Uterus (tissue), 4 donors: ENCODE results near the gene L1CAM. TPM values are rescaled to one million over a fixed set of nuclear protein-coding genes. Genes with fewer than 3 reads are reported as not detected.

Experiments used
- DNase-seq, 2 donors: peaks; one replicate each; pipeline ENCODE4 v3.0.0-alpha.2; 2019 to 2020
- H3K27ac ChIP-seq, 2 donors: fragments of 200-600 bp; sonication (generic); 1 replicate in 1 of 2; 2 replicates in 1 of 2; pipeline ENCODE4 v1.5.1; 2016 to 2018
- H3K27me3 ChIP-seq, 2 donors: fragments of 200-600 bp; sonication (generic); one replicate each; pipeline ENCODE4 v1.5.1; 2018 to 2019; ENCODE audit warnings: control low read depth in 1 of 2
- H3K36me3 ChIP-seq, 2 donors: fragments of 200-600 bp; sonication (generic); one replicate each; pipeline ENCODE4 v1.5.1; 2019; ENCODE audit warnings: control low read depth in 1 of 2
- H3K4me1 ChIP-seq, 2 donors: fragments of 200-600 bp; sonication (generic); one replicate each; pipeline ENCODE4 v1.5.1; 2018 to 2019; ENCODE audit warnings: control low read depth in 1 of 2
- H3K4me3 ChIP-seq, 2 donors: fragments of 200-600 bp; sonication (generic); 1 replicate in 1 of 2; 2 replicates in 1 of 2; pipeline ENCODE4 v1.5.1; 2018 to 2019; ENCODE audit warnings: mild to moderate bottlenecking in 1 of 2
- H3K9me3 ChIP-seq, 2 donors: fragments of 200-600 bp; sonication (generic); one replicate each; pipeline ENCODE4 v1.5.1; 2019; ENCODE audit warnings: control low read depth in 1 of 2
- CTCF ChIP-seq, 4 experiments: fragments of 200-600 bp in 2 of 4; fragments of 450-650 bp in 2 of 4; sonication (generic) in 2 of 4; IDR thresholded peaks; one replicate each; pipeline ENCODE4 v1.5.1; 2016 to 2019; ENCODE audit warnings: antibody characterized with exemption in 4 of 4, mild to moderate bottlenecking in 2 of 4, moderate library complexity in 1 of 4
- POLR2A ChIP-seq, 2 donors: fragments of 450-650 bp; IDR thresholded peaks; one replicate each; pipeline ENCODE4 v1.6.1; 2016; ENCODE audit warnings: antibody characterized with exemption in 2 of 2, mild to moderate bottlenecking in 1 of 2, moderate library complexity in 1 of 2
- intact Hi-C: fragments of 100-400 bp; cut with DNase I; formaldehyde crosslinking; loops from one replicate; pipeline ENCODE4 v1.15.1; 2023; ENCODE audit warnings: low total_unique reads
- total RNA-seq, 4 donors: library from RNA; depleted of rRNA in 3 of 4; stranded (reverse); fragments of >200 nt in 3 of 4; gene quantifications; one replicate each; pipeline versions ENCODE4 v1.1.0 to v1.2.4, GENCODE V29; 2014 to 2023
- donor health status: DM: yes; HTN: yes; CAD: no.

L1CAM gene
- total RNA-seq, 4 donors from 2014 or later, result 0.26 to 5.1 (median 2.8) TPM; not detected in 1

GRCh38 chrX:153836921-153837320 is 49.1 kb downstream of the L1CAM start:
- Histone ChIP-seq H3K36me3 (no peaks in the 10 kb centered on the region), H3K27ac (no peak overlapping the region), H3K27me3 (no peaks in the 10 kb centered on the region), H3K9me3 (no peaks in the 10 kb centered on the region), H3K4me3 (no peak overlapping the region), H3K4me1 (no peaks in the 10 kb centered on the region)
- TF ChIP-seq CTCF (IDR thresholded peaks at IDR 0.05) (no peak), POLR2A (IDR thresholded peaks at IDR 0.05) (no peak)
- no peak for DNase-seq
- intact Hi-C loops, result no loop called here

GRCh38 chrX:153832728-153833127 is 53.2 kb downstream of the L1CAM start:
- DNase-seq, result no peak

GRCh38 chrX:153831429-153832150 is 54.4 kb downstream of the L1CAM start:
- TF ChIP-seq CTCF (IDR thresholded peaks at IDR 0.05) (no peak), POLR2A (IDR thresholded peaks at IDR 0.05) (no peak)
- H3K4me3 ChIP-seq, result no peak overlapping the region
- no peak for DNase-seq
- intact Hi-C loops, result no loop called here
- no peaks in the 10 kb centered on the region for H3K9me3 ChIP-seq
- no peaks in the 10 kb centered on the region for H3K27me3 ChIP-seq
- no peaks in the 10 kb centered on the region for H3K36me3 ChIP-seq
- no peaks in the 10 kb centered on the region for H3K4me1 ChIP-seq
- no peak overlapping the region for H3K27ac ChIP-seq

More at GRCh38 chrX:153832728-153833127, 53.2 kb downstream of the L1CAM start:
- H3K9me3 ChIP-seq, result no peaks in the 10 kb centered on the region
- TF ChIP-seq POLR2A (IDR thresholded peaks at IDR 0.05) (no peak), CTCF (IDR thresholded peaks at IDR 0.05) (no peak)
- H3K4me1 ChIP-seq, result no peaks in the 10 kb centered on the region
- H3K36me3 ChIP-seq, result no peaks in the 10 kb centered on the region
- no peak overlapping the region for H3K27ac ChIP-seq
- intact Hi-C loops, result no loop called here
- H3K27me3 ChIP-seq, result no peaks in the 10 kb centered on the region
- no peak overlapping the region for H3K4me3 ChIP-seq

- no peak overlapping the region for H3K27ac ChIP-seq
- TF ChIP-seq POLR2A (IDR thresholded peaks at IDR 0.05), result no peak
- no peak for TF ChIP-seq CTCF (IDR thresholded peaks at IDR 0.05)
- no peak overlapping the region for H3K4me3 ChIP-seq
- no peak for DNase-seq
- no peaks in the 10 kb centered on the region for H3K4me1 ChIP-seq
- intact Hi-C loops, result no loop called here
- no peaks in the 10 kb centered on the region for H3K36me3 ChIP-seq
- H3K27me3 ChIP-seq, result no peaks in the 10 kb centered on the region
- no peaks in the 10 kb centered on the region for H3K9me3 ChIP-seq
Measured at GRCh38 chrX:153830640-153831428, 55.1 kb downstream of the L1CAM start.
